ENCODE results near the gene EIF4E2. TPM values are rescaled to one million over a fixed set of nuclear protein-coding genes. Genes with fewer than 3 reads are reported as not detected.
A peak's percentile ranks its signal among the peaks of the same experiment; 100 is the strongest.

EIF4E2 gene
- total and polyA plus RNA-seq, 2 donors (not counting 3 experiments of a cell fraction or from before 2014, with no cell fraction given), result 50.0 to 96.5 TPM

GRCh38 chr2:232523682-232524597 lies 26.5 kb upstream of the EIF4E2 start:
- H4K20me1 ChIP-seq (replicated peaks; ENCODE audit: control insufficient read depth, extremely low read depth, insufficient read depth, low read length), result no peaks in the 10 kb centered on the region
- H3K9me3 ChIP-seq (replicated peaks; ENCODE audit: control insufficient read depth, insufficient read depth, low read length), result no peaks in the 10 kb centered on the region
- no peak for TF ChIP-seq POLR2A (IDR thresholded peaks at IDR 0.05; ENCODE audit: low read depth, low read length)
- no peak for TF ChIP-seq POLR2AphosphoS5 (IDR thresholded peaks at IDR 0.05; ENCODE audit: insufficient read depth, low read depth, low read length)
- no peak for TF ChIP-seq MAX (IDR thresholded peaks at IDR 0.05; ENCODE audit: insufficient read depth, insufficient read length)
- TF ChIP-seq GATA2 (IDR thresholded peaks at IDR 0.05; ENCODE audit: insufficient read depth, insufficient read length, low read depth, low read length), result no peak
- TF ChIP-seq CTCF (IDR thresholded peaks at IDR 0.05; ENCODE audit: extremely low read depth in 1 of 2, insufficient read depth in 1 of 2, low read depth in 1 of 2, low read length in 2 of 2), result peak; percentile 9 to 38
- TF ChIP-seq JUN (IDR thresholded peaks at IDR 0.05; ENCODE audit: borderline replicate concordance, insufficient read depth, insufficient read length, low read depth), result no peak
- peak; percentile 80 for TF ChIP-seq EZH2 (IDR thresholded peaks at IDR 0.05; ENCODE audit: borderline replicate concordance, low read depth, low read length, severe bottlenecking)
- no peak for TF ChIP-seq MYC (IDR thresholded peaks at IDR 0.05; ENCODE audit: low read depth, low read length)
- TF ChIP-seq FOS (IDR thresholded peaks at IDR 0.05; ENCODE audit: borderline replicate concordance, insufficient read depth, low read length), result no peak
- H3K27me3 ChIP-seq (ENCODE audit: control insufficient read depth in 2 of 2, insufficient read depth in 2 of 2, low read length in 2 of 2), result peaks cover 19 to 28% of the 10 kb centered on the region in 2 experiments
- ChIA-PET CTCF (interaction anchor here (0.9 to 4.6 kb wide), 7 partner anchors 8 to 673 kb away, joined by 3 to 44 read pairs (median 4); partner anchors contain the start of genes EIF4E2 and TIGD1), POLR2A (no interaction called here)
- H3K9ac ChIP-seq (replicated peaks; ENCODE audit: extremely low read depth, insufficient read depth, low read length), result no peak overlapping the region
- H3K4me3 ChIP-seq (replicated peaks in 1 of 3; ENCODE audit: insufficient read depth in 1 of 3, low read depth in 1 of 3, low read length in 3 of 3), result no peak overlapping the region
- no peaks in the 10 kb centered on the region for H3K79me2 ChIP-seq (ENCODE audit: control insufficient read depth, insufficient read depth, low read length)
- no peaks in the 10 kb centered on the region for H3K36me3 ChIP-seq (ENCODE audit: control insufficient read depth in 2 of 2, extremely low read depth in 1 of 2, insufficient read depth in 2 of 2, low read length in 2 of 2)
- dilution Hi-C loops (cut with MboI; ENCODE audit: extremely low pct_ligation_motif_present, low sequenced_read_pairs), result no loop called here
- H3K4me2 ChIP-seq (ENCODE audit: insufficient read depth, low read length), result no peak overlapping the region
- BruUV-seq (replicated peaks), result no TSS peak
- H3K27ac ChIP-seq (ENCODE audit: insufficient read depth, low read depth, low read length), result no peak overlapping the region
- intact Hi-C loops (cut with micrococcal nuclease), result loop anchor here (2.0 to 5.0 kb wide), 2 partner anchors 27 to 617 kb away; partner anchors contain the start of genes EIF4E2 and TIGD1
- FAIRE-seq, result peak; percentile 64
- H2AFZ ChIP-seq (ENCODE audit: low read depth, low read length), result no peak overlapping the region
- DNase-seq (ENCODE audit: low read depth, low spot score), result peak; percentile 16
- H3K9me1 ChIP-seq (replicated peaks; ENCODE audit: control insufficient read depth, extremely low read depth, insufficient read depth, low read length), result no peaks in the 10 kb centered on the region
- H3K4me1 ChIP-seq (ENCODE audit: control insufficient read depth, extremely low read depth, insufficient read depth, low read length), result no peaks in the 10 kb centered on the region

Data from endothelial cell of umbilical vein (primary cell).